Measurements from ENCODE around the gene HDAC9. TPM values are rescaled to one million over a fixed set of nuclear protein-coding genes. Genes with fewer than 3 reads are reported as not detected.

The HDAC9 gene
- total RNA-seq, 1 donor from 2014 or later = 0.52 TPM

GRCh38 chr7:18913106-18913505 is 417.6 kb downstream of the HDAC9 start:
- Mint-ChIP-seq H3K9me3 (peaks cover 32% of the 10 kb centered on the region), H3K36me3 (ENCODE audit: low read depth) (no peaks in the 10 kb centered on the region), H3K27ac (no peak overlapping the region), H3K27me3 (ENCODE audit: low read depth) (no peaks in the 10 kb centered on the region), H3K4me1 (ENCODE audit: low read depth) (no peaks in the 10 kb centered on the region), H3K4me3 (ENCODE audit: low read depth) (no peak overlapping the region)
- DNase-seq (ENCODE audit: low spot score) = no peak
- intact Hi-C loops (cut with micrococcal nuclease) = no loop called here

- Mint-ChIP-seq H3K4me1 (ENCODE audit: low read depth) (no peaks in the 10 kb centered on the region), H3K27ac (no peak overlapping the region), H3K27me3 (ENCODE audit: low read depth) (no peaks in the 10 kb centered on the region), H3K9me3 (peaks cover 11% of the 10 kb centered on the region), H3K4me3 (ENCODE audit: low read depth) (no peak overlapping the region), H3K36me3 (ENCODE audit: low read depth) (no peaks in the 10 kb centered on the region)
- DNase-seq (ENCODE audit: low spot score) = no peak
- intact Hi-C loops (cut with micrococcal nuclease) = no loop called here
Measured at GRCh38 chr7:18916826-18917225, 421.3 kb downstream of the HDAC9 start.

- no peaks in the 10 kb centered on the region for H3K27me3 Mint-ChIP-seq (ENCODE audit: low read depth)
Measured at GRCh38 chr7:18927134-18927533, 431.6 kb downstream of the HDAC9 start.

DNA sequence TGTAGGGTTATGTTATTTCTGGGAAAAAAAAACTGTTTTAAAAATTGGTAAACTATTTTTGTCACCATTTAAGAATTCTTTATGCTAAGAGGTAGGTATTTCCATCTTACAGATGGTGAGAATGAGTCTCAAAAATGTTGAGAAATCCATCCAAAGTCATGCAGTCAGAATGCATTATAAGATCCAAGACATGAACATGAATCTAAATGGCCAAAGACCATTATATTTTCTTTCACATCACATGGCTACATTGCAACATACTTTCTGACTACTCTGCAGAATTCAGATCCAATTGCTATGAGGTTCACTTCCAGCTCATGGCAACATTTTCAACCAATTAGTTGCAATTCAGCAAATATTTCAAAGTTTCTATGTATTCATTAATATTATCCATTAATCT is 440.7 kb downstream of the HDAC9 start:
- no peak for DNase-seq (ENCODE audit: low spot score)
- Mint-ChIP-seq H3K4me1 (ENCODE audit: low read depth) (no peaks in the 10 kb centered on the region), H3K4me3 (ENCODE audit: low read depth) (no peak overlapping the region), H3K36me3 (ENCODE audit: low read depth) (no peaks in the 10 kb centered on the region), H3K27me3 (ENCODE audit: low read depth) (no peaks in the 10 kb centered on the region), H3K9me3 (peaks cover 17% of the 10 kb centered on the region), H3K27ac (no peak overlapping the region)
- intact Hi-C loops (cut with micrococcal nuclease) = no loop called here

More at GRCh38 chr7:18927134-18927533, 431.6 kb downstream of the HDAC9 start:
- Mint-ChIP-seq H3K36me3 (ENCODE audit: low read depth) (no peaks in the 10 kb centered on the region), H3K9me3 (peaks cover 10% of the 10 kb centered on the region), H3K4me1 (ENCODE audit: low read depth) (no peaks in the 10 kb centered on the region), H3K27ac (no peak overlapping the region), H3K4me3 (ENCODE audit: low read depth) (no peak overlapping the region)
- no peak for DNase-seq (ENCODE audit: low spot score)
- intact Hi-C loops (cut with micrococcal nuclease) = no loop called here

- H3K4me3 Mint-ChIP-seq (ENCODE audit: low read depth) = no peak overlapping the region
- no peak for DNase-seq (ENCODE audit: low spot score)
- intact Hi-C loops (cut with micrococcal nuclease) = no loop called here
- no peaks in the 10 kb centered on the region for H3K27me3 Mint-ChIP-seq (ENCODE audit: low read depth)
- no peaks in the 10 kb centered on the region for H3K36me3 Mint-ChIP-seq (ENCODE audit: low read depth)
- no peak overlapping the region for H3K27ac Mint-ChIP-seq
- H3K9me3 Mint-ChIP-seq = peaks cover 5% of the 10 kb centered on the region
- H3K4me1 Mint-ChIP-seq (ENCODE audit: low read depth) = no peaks in the 10 kb centered on the region
Measured at GRCh38 chr7:18939771-18940592, 444.4 kb downstream of the HDAC9 start.

- intact Hi-C loops (cut with micrococcal nuclease) = no loop called here
Measured at GRCh38 chr7:18940593-18941134, 445.1 kb downstream of the HDAC9 start.

DNA sequence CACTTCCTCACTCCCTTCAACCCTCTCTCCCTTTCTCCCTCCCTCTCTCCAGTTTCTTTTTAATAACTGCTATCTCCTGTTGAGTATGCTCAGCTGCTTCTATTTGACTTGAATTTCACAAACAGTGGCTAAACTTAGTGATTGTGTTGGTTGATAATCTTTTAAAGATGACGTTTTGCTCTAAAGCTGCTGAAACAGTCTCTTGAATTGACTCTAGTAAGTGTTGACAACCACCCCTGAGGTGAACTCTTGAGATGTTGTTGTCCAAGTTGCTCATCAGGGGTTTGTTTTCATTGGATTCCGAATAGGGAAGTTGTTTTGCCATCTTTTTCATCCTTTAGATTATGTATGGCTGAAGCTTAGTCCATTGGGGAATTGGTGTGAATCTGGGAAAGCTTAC is 445.7 kb downstream of the HDAC9 start:
- no peak overlapping the region for H3K4me3 Mint-ChIP-seq (ENCODE audit: low read depth)
- no peaks in the 10 kb centered on the region for H3K36me3 Mint-ChIP-seq (ENCODE audit: low read depth)
- no peak for DNase-seq (ENCODE audit: low spot score)
- no peaks in the 10 kb centered on the region for H3K4me1 Mint-ChIP-seq (ENCODE audit: low read depth)
- H3K27me3 Mint-ChIP-seq (ENCODE audit: low read depth) = no peaks in the 10 kb centered on the region
- peaks cover 5% of the 10 kb centered on the region for H3K9me3 Mint-ChIP-seq
- no peak overlapping the region for H3K27ac Mint-ChIP-seq
- intact Hi-C loops (cut with micrococcal nuclease) = no loop called here

More at GRCh38 chr7:18940593-18941134, 445.1 kb downstream of the HDAC9 start:
- Mint-ChIP-seq H3K27ac (no peak overlapping the region), H3K9me3 (peaks cover 5% of the 10 kb centered on the region), H3K36me3 (ENCODE audit: low read depth) (no peaks in the 10 kb centered on the region), H3K4me3 (ENCODE audit: low read depth) (no peak overlapping the region), H3K4me1 (ENCODE audit: low read depth) (no peaks in the 10 kb centered on the region), H3K27me3 (ENCODE audit: low read depth) (no peaks in the 10 kb centered on the region)
- no peak for DNase-seq (ENCODE audit: low spot score)

- no peaks in the 10 kb centered on the region for H3K4me1 Mint-ChIP-seq (ENCODE audit: low read depth)
- no peak overlapping the region for H3K27ac Mint-ChIP-seq
- no peaks in the 10 kb centered on the region for H3K9me3 Mint-ChIP-seq
- H3K27me3 Mint-ChIP-seq (ENCODE audit: low read depth) = no peaks in the 10 kb centered on the region
- no peaks in the 10 kb centered on the region for H3K36me3 Mint-ChIP-seq (ENCODE audit: low read depth)
- intact Hi-C loops (cut with micrococcal nuclease) = no loop called here
- H3K4me3 Mint-ChIP-seq (ENCODE audit: low read depth) = no peak overlapping the region
- DNase-seq (ENCODE audit: low spot score) = no peak
Measured at GRCh38 chr7:18948521-18948920, 453.0 kb downstream of the HDAC9 start.

GRCh38 chr7:18952846-18953245 is 457.3 kb downstream of the HDAC9 start:
- Mint-ChIP-seq H3K4me3 (ENCODE audit: low read depth) (no peak overlapping the region), H3K27ac (no peak overlapping the region), H3K4me1 (ENCODE audit: low read depth) (no peaks in the 10 kb centered on the region), H3K36me3 (ENCODE audit: low read depth) (no peaks in the 10 kb centered on the region), H3K9me3 (peaks cover 3% of the 10 kb centered on the region), H3K27me3 (ENCODE audit: low read depth) (no peaks in the 10 kb centered on the region)
- DNase-seq (ENCODE audit: low spot score) = no peak
- intact Hi-C loops (cut with micrococcal nuclease) = no loop called here

- intact Hi-C loops (cut with micrococcal nuclease) = no loop called here
- no peak overlapping the region for H3K4me3 Mint-ChIP-seq (ENCODE audit: low read depth)
- DNase-seq (ENCODE audit: low spot score) = no peak
- H3K9me3 Mint-ChIP-seq = peaks cover 7% of the 10 kb centered on the region
- no peaks in the 10 kb centered on the region for H3K27me3 Mint-ChIP-seq (ENCODE audit: low read depth)
- H3K36me3 Mint-ChIP-seq (ENCODE audit: low read depth) = no peaks in the 10 kb centered on the region
- H3K27ac Mint-ChIP-seq = no peak overlapping the region
- H3K4me1 Mint-ChIP-seq (ENCODE audit: low read depth) = no peaks in the 10 kb centered on the region
Measured at GRCh38 chr7:18958627-18959026, 463.1 kb downstream of the HDAC9 start.

DNA sequence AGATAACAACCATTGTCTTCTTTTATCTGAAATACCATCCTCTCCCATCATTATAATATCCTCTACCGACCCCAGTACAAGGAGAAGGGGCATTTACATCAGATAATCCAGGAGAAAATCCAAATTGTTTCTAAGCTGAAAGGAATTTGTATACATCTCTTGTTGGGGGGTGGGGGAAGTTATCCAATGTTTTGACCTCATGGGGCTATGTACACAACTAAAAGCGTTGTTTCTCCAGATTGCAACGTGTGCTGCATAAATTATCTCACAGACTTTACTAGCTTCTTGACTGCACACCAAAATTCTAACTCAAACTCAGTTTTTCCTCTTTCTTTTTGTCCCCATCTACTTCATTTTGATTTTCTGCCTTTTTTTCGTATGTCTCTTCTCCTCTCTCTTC is 465.2 kb downstream of the HDAC9 start:
- Mint-ChIP-seq H3K9me3 (peaks cover 9% of the 10 kb centered on the region), H3K36me3 (ENCODE audit: low read depth) (no peaks in the 10 kb centered on the region), H3K27me3 (ENCODE audit: low read depth) (no peaks in the 10 kb centered on the region), H3K27ac (no peak overlapping the region), H3K4me1 (ENCODE audit: low read depth) (no peaks in the 10 kb centered on the region), H3K4me3 (ENCODE audit: low read depth) (no peak overlapping the region)
- intact Hi-C loops (cut with micrococcal nuclease) = no loop called here
- DNase-seq (ENCODE audit: low spot score) = no peak

GRCh38 chr7:18962031-18962430 is 466.5 kb downstream of the HDAC9 start:
- H3K27me3 Mint-ChIP-seq (ENCODE audit: low read depth) = no peaks in the 10 kb centered on the region
- H3K27ac Mint-ChIP-seq = no peak overlapping the region
- no peaks in the 10 kb centered on the region for H3K36me3 Mint-ChIP-seq (ENCODE audit: low read depth)
- H3K4me1 Mint-ChIP-seq (ENCODE audit: low read depth) = no peaks in the 10 kb centered on the region
- H3K4me3 Mint-ChIP-seq (ENCODE audit: low read depth) = no peak overlapping the region
- peaks cover 13% of the 10 kb centered on the region for H3K9me3 Mint-ChIP-seq
- intact Hi-C loops (cut with micrococcal nuclease) = no loop called here
- no peak for DNase-seq (ENCODE audit: low spot score)

- no peak overlapping the region for H3K27ac Mint-ChIP-seq
- H3K9me3 Mint-ChIP-seq = peaks cover 17% of the 10 kb centered on the region
- H3K27me3 Mint-ChIP-seq (ENCODE audit: low read depth) = no peaks in the 10 kb centered on the region
- H3K4me3 Mint-ChIP-seq (ENCODE audit: low read depth) = no peak overlapping the region
- no peaks in the 10 kb centered on the region for H3K4me1 Mint-ChIP-seq (ENCODE audit: low read depth)
- H3K36me3 Mint-ChIP-seq (ENCODE audit: low read depth) = no peaks in the 10 kb centered on the region
- intact Hi-C loops (cut with micrococcal nuclease) = no loop called here
- DNase-seq (ENCODE audit: low spot score) = no peak
Measured at GRCh38 chr7:18965657-18966056, 470.1 kb downstream of the HDAC9 start.
